Thyroid gland (tissue), 4 donors: ENCODE results near the gene MRPS24. TPM values are rescaled to one million over a fixed set of nuclear protein-coding genes. Genes with fewer than 3 reads are reported as not detected.
A peak's percentile ranks its signal among the peaks of the same experiment; 100 is the strongest.

Experiments used
- DNase-seq, 2 donors: peaks; one replicate each; pipeline ENCODE4 v3.0.0-alpha.2; 2019
- H3K27ac ChIP-seq, 3 donors: fragments of 200-600 bp; sonication (generic); 1 replicate in 2 of 3; 2 replicates in 1 of 3; pipeline ENCODE4 v1.5.1; 2016 to 2019; ENCODE audit warnings: mild to moderate bottlenecking in 1 of 3, moderate library complexity in 1 of 3
- H3K27me3 ChIP-seq: fragments of 200-600 bp; sonication (generic); one replicate; pipeline ENCODE4 v1.5.1; 2019
- H3K36me3 ChIP-seq, 2 donors: fragments of 200-600 bp; sonication (generic); one replicate each; pipeline ENCODE4 v1.5.1; 2016 to 2019
- H3K4me1 ChIP-seq, 2 donors: fragments of 200-600 bp; sonication (generic); one replicate each; pipeline ENCODE4 v1.5.1; 2017 to 2019
- H3K4me3 ChIP-seq, 3 donors: fragments of 200-600 bp; sonication (generic); replicated peaks in 1 of 3; 1 replicate in 2 of 3; 2 replicates in 1 of 3; pipeline ENCODE4 v1.5.1; 2016; ENCODE audit warnings: mild to moderate bottlenecking in 1 of 3
- H3K9me3 ChIP-seq: fragments of 200-600 bp; sonication (generic); one replicate; pipeline ENCODE4 v1.5.1; 2017
- CTCF ChIP-seq, 6 experiments: fragments of 200-600 bp in 3 of 6; fragments of 450-650 bp in 3 of 6; sonication (generic) in 3 of 6; IDR thresholded peaks; one replicate each; pipeline ENCODE4 v1.5.1; 2016 to 2019; ENCODE audit warnings: antibody characterized with exemption in 6 of 6, mild to moderate bottlenecking in 2 of 6, inconsistent platforms in 1 of 6, moderate library complexity in 1 of 6
- POLR2A ChIP-seq, 2 donors: fragments of 450-650 bp; IDR thresholded peaks; one replicate each; pipeline ENCODE4 v1.6.1; 2017; ENCODE audit warnings: antibody characterized with exemption in 2 of 2, mild to moderate bottlenecking in 2 of 2, moderate library complexity in 1 of 2
- WGBS, 2 donors: methylation state at CpG; one replicate each; pipeline ENCODE4 v1.1.5; 2017; 5-methylcytosine and 5-hydroxymethylcytosine counted together
- intact Hi-C: fragments of 100-400 bp; cut with DNase I; formaldehyde crosslinking; loops from one replicate; pipeline ENCODE4 v1.15.1; 2023
- total RNA-seq, 4 donors: library from RNA; depleted of rRNA; stranded (reverse); fragments of >200 nt; gene quantifications; one replicate each; pipeline ENCODE4 v1.2.3, GENCODE V29; 2016

MRPS24 gene
- total RNA-seq, 4 donors from 2014 or later, result 52.2 to 110 (median 88.7) TPM

GRCh38 chr7:43855176-43855575, 14.1 kb downstream of the MRPS24 start:
- Histone ChIP-seq H3K36me3 (no peaks in the 10 kb centered on the region), H3K4me1 (no peaks in the 10 kb centered on the region), H3K9me3 (no peaks in the 10 kb centered on the region), H3K4me3 (no peak overlapping the region), H3K27ac (no peak overlapping the region), H3K27me3 (no peaks in the 10 kb centered on the region)
- intact Hi-C loops, result no loop called here
- TF ChIP-seq POLR2A (IDR thresholded peaks at IDR 0.05) (no peak), CTCF (IDR thresholded peaks at IDR 0.05) (no peak)
- DNase-seq, result no peak

- Histone ChIP-seq H3K9me3 (no peaks in the 10 kb centered on the region), H3K27ac (no peak overlapping the region), H3K4me1 (no peaks in the 10 kb centered on the region), H3K27me3 (no peaks in the 10 kb centered on the region), H3K4me3 (no peak overlapping the region), H3K36me3 (no peaks in the 10 kb centered on the region)
- 60 to 74% methylated on average over 2 of the region's 2 CpGs for WGBS, 2 donors
- intact Hi-C loops, result no loop called here
- no peak for TF ChIP-seq POLR2A (IDR thresholded peaks at IDR 0.05)
- TF ChIP-seq CTCF (IDR thresholded peaks at IDR 0.05), result no peak
- peak; percentile 24 to 34 for DNase-seq
Observed at GRCh38 chr7:43851805-43852204, 17.5 kb downstream of the MRPS24 start.

- WGBS, 2 donors, result 93 to 96% methylated on average over 5 of the region's 5 CpGs
- intact Hi-C loops, result no loop called here
- no peak for TF ChIP-seq POLR2A (IDR thresholded peaks at IDR 0.05)
- TF ChIP-seq CTCF (IDR thresholded peaks at IDR 0.05), result no peak
Observed at GRCh38 chr7:43850348-43851116, 18.8 kb downstream of the MRPS24 start.

GRCh38 chr7:43849047-43849446, 20.3 kb downstream of the MRPS24 start:
- Histone ChIP-seq H3K4me1 (no peaks in the 10 kb centered on the region), H3K36me3 (no peaks in the 10 kb centered on the region), H3K27me3 (no peaks in the 10 kb centered on the region), H3K27ac (no peak overlapping the region), H3K4me3 (no peak overlapping the region), H3K9me3 (no peaks in the 10 kb centered on the region)
- intact Hi-C loops, result no loop called here
- WGBS, 2 donors, result 50 to 58% methylated on average over 2 of the region's 2 CpGs
- TF ChIP-seq POLR2A (IDR thresholded peaks at IDR 0.05), result no peak
- TF ChIP-seq CTCF (IDR thresholded peaks at IDR 0.05), result no peak
- no peak for DNase-seq

More at GRCh38 chr7:43850348-43851116, 18.8 kb downstream of the MRPS24 start:
- Histone ChIP-seq H3K36me3 (no peaks in the 10 kb centered on the region), H3K4me3 (no peak overlapping the region), H3K27ac (no peak overlapping the region), H3K9me3 (no peaks in the 10 kb centered on the region), H3K27me3 (no peaks in the 10 kb centered on the region), H3K4me1 (no peaks in the 10 kb centered on the region)
- DNase-seq, result no peak

- H3K4me3 ChIP-seq, result no peak overlapping the region
- H3K27ac ChIP-seq, result no peak overlapping the region
- DNase-seq, result no peak
- H3K27me3 ChIP-seq, result no peaks in the 10 kb centered on the region
- 67 to 72% methylated on average over 3 of the region's 4 CpGs for WGBS, 2 donors
- no peaks in the 10 kb centered on the region for H3K9me3 ChIP-seq
- H3K4me1 ChIP-seq, result no peaks in the 10 kb centered on the region
- H3K36me3 ChIP-seq, result no peaks in the 10 kb centered on the region
- TF ChIP-seq POLR2A (IDR thresholded peaks at IDR 0.05), result no peak
- intact Hi-C loops, result no loop called here
Observed at GRCh38 chr7:43847496-43847895, 21.8 kb downstream of the MRPS24 start.
